NOMO-1 treated with DMSO at 0.1 percent for 48 hours (cell line): Measurements from ENCODE around the gene GZMM.

Experiments
- DNase-seq: peaks from one replicate; lab custom pipeline; 2025; ENCODE audit not compliant: unreplicated experiment; lab: John Stamatoyannopoulos, UW

GZMM gene

DNA sequence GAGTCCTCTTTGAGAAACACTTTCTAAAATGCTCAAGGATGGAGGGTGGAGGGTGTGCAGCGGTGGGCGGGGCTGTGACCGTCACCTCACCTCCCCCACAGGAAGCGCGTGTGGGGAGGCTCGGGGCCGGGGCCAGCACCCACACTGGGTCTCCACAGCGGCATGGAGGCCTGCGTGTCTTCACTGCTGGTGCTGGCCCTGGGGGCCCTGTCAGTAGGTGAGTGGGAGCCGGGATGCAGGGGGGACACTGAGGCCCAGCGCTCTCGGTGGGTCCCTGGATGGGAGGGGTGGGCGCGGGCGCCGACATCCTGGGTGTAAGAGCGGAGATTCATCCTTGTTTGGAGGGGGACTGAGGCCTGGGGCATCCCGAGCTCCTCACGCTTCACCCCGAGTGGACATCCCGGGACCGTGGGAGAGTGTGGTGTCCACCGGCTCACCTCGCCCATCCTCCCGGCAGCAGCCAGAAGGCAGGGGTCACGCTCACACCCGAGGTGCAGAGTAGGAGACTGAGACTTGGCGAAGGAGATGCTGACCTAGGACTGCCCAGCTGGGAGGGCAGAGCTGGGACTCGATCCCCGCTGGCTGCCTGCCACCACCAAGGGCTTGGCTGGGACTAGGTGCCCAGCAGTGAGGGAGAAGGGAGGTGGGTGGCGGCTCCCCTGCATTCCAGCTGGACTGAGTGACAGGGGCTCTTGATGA is at the start of gene GZMM:
TSS of gene GZMM (plus strand) at position 144 of the 699 bp plus-strand sequence. CDS start at position 163, 19 bp downstream.
- DNase-seq: no peak

DNA sequence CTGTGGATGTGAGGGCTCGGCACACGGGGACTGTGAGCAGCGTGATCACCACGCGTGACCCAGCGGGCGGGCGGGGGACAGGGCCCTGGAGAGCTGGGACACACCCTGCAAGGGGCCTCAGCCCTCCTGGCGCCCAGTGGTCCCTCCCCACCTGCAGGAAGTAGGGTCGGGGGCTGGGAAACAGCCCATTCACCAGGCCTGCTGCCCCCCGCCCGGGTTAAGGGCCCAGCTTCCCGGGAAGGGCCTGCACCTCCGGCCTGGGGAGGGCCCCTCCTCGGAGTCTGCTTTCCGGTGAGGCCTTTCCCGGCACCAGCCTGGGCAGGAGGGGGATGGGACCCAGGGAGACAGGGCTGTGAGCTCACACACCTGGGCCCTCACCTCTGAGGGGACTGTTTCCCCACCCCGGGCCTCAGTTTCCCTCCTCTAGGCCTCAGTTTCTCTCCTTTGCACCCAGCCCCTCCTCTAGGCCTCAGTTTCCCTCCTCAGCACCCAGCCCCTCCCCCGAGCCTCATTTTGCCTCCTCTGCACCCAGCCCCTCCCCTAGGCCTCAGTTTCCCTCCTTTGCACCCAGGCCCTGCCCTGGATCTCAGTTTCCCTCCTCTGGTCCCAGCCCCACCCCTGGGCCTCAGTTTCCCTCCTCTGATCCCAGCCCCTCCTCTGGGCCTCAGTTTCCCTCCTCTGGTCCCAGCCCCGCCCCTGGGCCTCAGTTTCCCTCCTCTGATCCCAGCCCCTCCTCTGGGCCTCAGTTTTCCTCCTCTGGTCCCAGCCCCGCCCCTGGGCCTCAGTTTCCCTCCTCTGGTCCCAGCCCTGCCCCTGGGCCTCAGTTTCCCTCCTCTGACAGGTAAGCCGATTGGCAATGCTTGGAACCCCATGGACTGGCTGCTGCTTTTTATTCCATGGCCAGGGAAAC is 49.4 kb upstream of the GZMM start:
- DNase-seq: no peak

DNA sequence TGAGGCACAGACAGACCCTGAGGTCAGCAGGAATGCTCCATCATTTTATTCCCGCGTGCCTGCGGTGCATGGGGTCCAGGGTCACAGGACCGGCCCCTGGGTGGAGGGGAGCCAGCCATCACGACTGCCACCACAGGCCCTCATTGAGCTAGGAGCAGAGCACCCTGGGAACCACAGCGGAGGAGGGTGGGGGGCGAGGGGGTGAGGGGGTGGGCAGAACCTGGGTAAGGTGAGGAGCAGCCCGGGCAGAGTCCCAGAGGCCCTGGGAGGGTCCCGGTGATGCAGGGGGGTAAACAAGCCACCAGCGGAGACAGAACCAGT is 48.8 kb upstream of the GZMM start:
- DNase-seq: no peak

DNA sequence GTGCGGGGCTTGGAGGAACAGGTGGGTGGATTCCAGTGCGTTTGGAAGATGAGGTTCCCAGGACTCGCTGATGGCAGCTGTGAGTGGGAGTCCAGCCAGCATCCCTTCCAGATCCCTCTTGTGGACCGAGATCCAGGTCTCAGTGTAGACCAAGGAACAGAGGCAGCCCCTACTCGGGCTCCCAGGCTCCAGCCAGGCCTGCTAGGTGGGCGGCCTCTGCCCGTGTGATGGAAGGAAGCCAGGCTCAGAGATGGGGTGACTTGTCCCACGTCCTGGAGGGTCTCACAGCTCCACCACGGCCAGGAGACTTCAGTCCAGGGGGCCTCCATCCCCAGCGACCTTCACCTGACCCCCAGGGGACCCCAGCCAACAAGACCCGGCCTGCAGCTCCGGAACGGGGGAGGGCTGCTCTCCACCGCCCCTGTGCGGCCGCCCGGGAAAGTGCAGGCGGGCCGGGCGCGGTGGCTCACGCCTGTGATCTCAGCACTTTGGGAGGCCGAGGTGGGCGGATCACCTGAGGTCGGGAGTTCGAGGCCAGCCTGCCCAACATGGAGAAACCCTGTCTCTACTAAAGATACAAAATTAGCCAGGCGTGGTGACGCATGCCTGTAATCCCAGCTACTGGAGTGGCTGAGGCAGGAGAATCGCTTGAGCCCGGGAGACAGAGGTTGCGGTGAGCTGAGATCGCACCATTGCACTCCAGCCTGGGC is 48.3 kb upstream of the GZMM start:
- DNase-seq: no peak

- no peak for DNase-seq
These were observed 47.7 kb upstream of the GZMM start, which contains the start of gene MADCAM1 for GRCh38 chr19:496112-496665. TSS of gene MADCAM1 (plus strand) at chr19:496486. CDS start at chr19:496500, 14 bp downstream.

- no peak for DNase-seq
These were observed 46.9 kb upstream of the GZMM start for GRCh38 chr19:496986-497385.

DNA sequence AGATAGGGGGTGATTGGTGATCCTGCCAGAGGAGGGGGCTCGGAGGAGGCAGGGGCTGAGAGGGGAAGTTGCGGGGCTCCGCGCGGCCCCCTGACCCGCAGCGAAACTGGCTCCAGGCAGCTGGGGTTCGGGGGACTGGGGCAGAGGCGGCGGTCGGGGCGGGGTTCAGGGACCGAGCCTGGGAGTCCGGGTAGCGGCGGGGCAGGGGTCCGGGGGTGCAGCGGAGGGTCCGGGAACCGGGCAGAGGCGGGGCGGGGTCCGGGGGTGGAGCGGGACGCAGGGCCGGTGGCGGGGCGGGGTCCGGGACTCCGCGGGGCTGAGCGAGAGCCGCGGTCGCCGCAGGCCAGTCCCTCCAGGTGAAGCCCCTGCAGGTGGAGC is 46.4 kb upstream of the GZMM start:
- DNase-seq: no peak

DNA sequence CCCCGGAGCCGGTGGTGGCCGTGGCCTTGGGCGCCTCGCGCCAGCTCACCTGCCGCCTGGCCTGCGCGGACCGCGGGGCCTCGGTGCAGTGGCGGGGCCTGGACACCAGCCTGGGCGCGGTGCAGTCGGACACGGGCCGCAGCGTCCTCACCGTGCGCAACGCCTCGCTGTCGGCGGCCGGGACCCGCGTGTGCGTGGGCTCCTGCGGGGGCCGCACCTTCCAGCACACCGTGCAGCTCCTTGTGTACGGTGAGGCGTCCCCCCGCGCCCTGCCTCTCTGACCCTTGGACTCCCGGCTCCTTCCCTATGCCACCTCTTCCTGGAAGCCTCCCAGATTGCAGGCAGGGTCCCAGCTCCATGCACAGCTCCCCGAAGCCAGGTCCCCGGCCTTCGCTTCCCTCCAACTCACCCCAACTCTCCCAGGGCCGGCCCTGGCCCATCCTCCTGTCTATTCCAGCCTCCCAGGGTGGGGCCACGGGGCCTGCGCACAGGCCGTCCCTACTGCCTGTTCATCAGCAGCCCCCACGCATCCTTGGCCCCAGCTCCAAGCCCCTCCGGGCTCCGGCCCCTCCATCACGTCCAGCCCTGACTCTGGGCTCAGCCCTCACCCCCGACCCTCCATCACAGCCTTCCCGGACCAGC is 45.9 kb upstream of the GZMM start:
- DNase-seq: no peak

GRCh38 chr19:498511-498891 is 45.4 kb upstream of the GZMM start:
- no peak for DNase-seq

GRCh38 chr19:498977-499623 is 44.8 kb upstream of the GZMM start:
- DNase-seq: no peak

GRCh38 chr19:501646-502045 is 42.2 kb upstream of the GZMM start:
- no peak for DNase-seq

GRCh38 chr19:504616-505015 is 39.2 kb upstream of the GZMM start:
- no peak for DNase-seq

GRCh38 chr19:506404-507285 is 37.2 kb upstream of the GZMM start:
- peak; percentile 99 for DNase-seq

DNA sequence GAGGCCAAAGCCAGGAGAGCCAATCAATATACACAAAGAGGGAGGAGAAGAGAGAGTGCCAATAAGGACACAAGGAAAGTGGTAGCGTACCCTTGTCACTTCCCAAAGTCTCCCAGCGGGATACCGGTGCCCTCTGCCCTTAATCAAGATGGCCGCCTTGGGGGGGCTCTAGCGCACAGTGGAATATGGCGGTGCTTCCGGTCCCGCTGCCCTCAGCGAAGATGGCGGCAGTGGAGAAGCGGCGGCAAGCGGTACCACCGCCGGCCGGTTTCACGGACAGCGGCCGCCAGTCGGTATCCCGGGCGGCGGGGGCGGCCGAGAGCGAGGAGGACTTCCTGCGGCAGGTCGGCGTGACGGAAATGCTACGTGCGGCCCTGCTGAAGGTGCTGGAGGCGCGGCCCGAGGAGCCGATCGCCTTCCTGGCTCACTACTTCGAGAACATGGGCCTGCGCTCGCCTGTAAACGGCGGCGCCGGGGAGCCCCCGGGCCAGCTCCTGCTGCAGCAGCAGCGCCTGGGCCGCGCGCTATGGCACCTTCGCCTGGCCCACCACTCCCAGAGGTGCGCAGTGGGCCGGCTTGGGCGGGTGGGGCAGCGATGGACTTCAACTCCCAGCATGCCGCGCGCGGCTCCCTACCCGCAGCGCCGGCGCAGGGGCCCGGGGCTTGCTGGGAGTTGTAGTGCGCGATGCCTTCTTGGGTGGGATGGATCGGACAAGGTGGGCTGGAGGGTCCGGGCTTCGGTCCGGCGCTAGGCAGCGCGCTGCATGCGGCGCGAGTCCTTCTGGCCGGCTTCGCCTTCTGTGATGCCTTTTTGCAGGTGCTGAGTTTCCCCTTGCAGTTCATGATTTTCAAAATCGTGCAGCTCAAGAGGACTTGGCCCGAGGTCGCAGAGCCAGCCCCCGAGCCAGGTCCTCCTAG is 36.3 kb upstream of the GZMM start, which contains the start of gene TPGS1:
TSS of gene TPGS1 (plus strand) at position 212 of the 918 bp plus-strand sequence. CDS start at position 222, 10 bp downstream.
- DNase-seq: peak; percentile 41

DNA sequence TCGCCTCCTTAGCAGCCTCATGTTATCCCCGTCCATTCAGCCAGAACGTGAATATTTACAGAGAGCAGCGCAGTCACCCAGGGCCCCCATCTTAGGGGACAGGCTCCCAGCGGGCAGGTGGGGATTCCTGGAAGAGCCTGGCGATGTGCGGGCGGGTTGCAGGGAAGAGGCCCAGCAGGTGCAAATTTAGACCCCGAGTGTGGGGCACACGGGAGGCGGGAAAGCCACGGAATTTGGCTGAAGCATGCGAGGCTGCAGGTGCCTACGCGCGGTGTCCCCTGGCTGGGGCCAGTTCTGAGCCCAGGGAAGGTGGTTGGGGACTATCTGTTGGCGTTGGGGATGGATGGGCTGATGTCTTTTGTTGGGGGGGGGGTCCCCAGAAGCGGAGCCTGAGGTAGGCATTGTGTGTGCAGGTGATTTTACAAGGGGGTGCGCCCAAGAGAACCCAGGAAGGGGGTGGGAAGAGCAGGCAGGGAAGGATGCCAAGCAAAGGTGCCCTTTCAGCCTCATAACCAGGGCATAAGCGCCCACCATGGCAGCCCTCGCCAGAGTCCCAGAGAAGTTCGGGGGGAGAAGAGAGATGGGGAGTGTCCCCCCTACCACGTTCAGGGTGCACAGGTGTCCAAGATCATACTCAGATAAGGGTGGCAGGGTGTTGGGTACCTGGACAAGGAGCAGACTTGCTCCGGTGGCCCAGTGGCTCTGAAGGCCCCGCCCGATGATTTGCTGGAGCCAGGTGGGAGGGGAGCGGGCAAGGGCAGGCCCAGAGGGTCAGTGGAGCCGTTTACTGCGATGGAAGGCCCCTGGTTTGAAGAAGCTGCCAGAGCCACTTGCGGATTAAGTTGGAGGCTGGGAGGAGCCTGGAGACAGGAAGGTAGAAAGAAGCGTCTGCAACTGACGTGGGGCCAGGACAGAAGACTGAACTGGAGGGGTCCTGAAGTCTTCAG is 35.4 kb upstream of the GZMM start:
- no peak for DNase-seq

DNA sequence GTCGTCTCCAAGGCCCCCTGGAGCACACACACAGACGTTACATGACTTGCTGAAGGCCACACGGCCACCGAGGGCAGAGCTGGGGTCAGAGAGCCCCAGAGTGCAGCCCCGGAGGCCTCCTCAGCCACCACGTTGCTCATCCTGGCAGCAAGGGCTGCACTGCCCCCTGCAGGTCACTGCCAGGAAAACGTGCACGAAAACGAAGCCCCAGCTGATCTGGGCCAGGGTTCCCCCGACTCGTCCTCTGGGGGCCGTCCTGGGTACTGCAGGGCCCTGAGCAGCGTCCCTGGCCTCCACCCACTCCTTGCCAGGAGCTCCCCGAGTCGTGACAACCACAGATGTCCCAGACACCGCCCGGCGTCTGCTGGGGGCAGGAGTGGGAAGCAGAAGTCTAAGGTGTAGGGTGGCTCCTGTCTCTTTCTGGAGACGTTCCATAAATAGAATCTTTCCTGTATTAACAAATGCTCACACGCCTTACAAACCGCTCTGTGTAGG is 33.2 kb upstream of the GZMM start:
- peak; percentile 85 for DNase-seq
